ENCODE results near the gene TNS1. TPM values are rescaled to one million over a fixed set of nuclear protein-coding genes. Genes with fewer than 3 reads are reported as not detected.
A peak's percentile ranks its signal among the peaks of the same experiment; 100 is the strongest.

TNS1 gene
- total and polyA plus RNA-seq, 2 experiments from 2014 or later: 81.6 to 99.3 TPM

GRCh38 chr2:217890445-217890844 lies 112.3 kb downstream of the TNS1 start:
- H3K9me3 ChIP-seq (ENCODE audit: low read depth): no peaks in the 10 kb centered on the region
- TF ChIP-seq EZH2 (IDR thresholded peaks at IDR 0.05; ENCODE audit: insufficient read depth, poor library complexity, severe bottlenecking) (no peak), EZH2phosphoT487 (IDR thresholded peaks at IDR 0.05; ENCODE audit: insufficient read depth, low read depth) (no peak)
- in situ Hi-C loops (cut with MboI): loop anchor here (5.0 kb wide), 1 partner anchor 92 kb away; no protein-coding TSS in a partner anchor
- peak; percentile 93 for DNase-seq
- H2AFZ ChIP-seq: no peak overlapping the region
- H3K36me3 ChIP-seq (ENCODE audit: low read depth): peaks cover 81% of the 10 kb centered on the region
- 18 to 23% methylated on average over 4 of the region's 4 CpGs for WGBS, 2 experiments (ENCODE audit: low coverage in 1 of 2, low lambda C conversion rate in 2 of 2, missing lambda C conversion rate in 2 of 2)
- H3K27me3 ChIP-seq (replicated peaks; ENCODE audit: insufficient read depth): no peaks in the 10 kb centered on the region
- H3K9me2 ChIP-seq (ENCODE audit: insufficient read depth): no peaks in the 10 kb centered on the region
- peaks cover 66% of the 10 kb centered on the region for H3F3A ChIP-seq (ENCODE audit: insufficient read depth)
- no peaks in the 10 kb centered on the region for H4K20me1 ChIP-seq (ENCODE audit: insufficient read depth)
- H3K27ac ChIP-seq: peak overlapping the region; percentile 82
- peaks cover 72% of the 10 kb centered on the region for H3K79me2 ChIP-seq (ENCODE audit: insufficient read depth)
- peaks cover 10% of the 10 kb centered on the region for H3K4me1 ChIP-seq (ENCODE audit: insufficient read depth)
- peak overlapping the region; percentile 64 for H3K9ac ChIP-seq
- no peak overlapping the region for H3K4me3 ChIP-seq
- H3K4me2 ChIP-seq (ENCODE audit: unreplicated experiment): no peak overlapping the region

GRCh38 chr2:217889656-217890055 lies 113.1 kb downstream of the TNS1 start:
- in situ Hi-C loops (cut with MboI): loop anchor here (5.0 to 10.0 kb wide), 2 partner anchors 93 to 95 kb away; no protein-coding TSS in a partner anchor
- no peak overlapping the region for H2AFZ ChIP-seq
- 93 to 94% methylated on average over 5 of the region's 5 CpGs for WGBS, 2 experiments (ENCODE audit: low coverage in 1 of 2, low lambda C conversion rate in 2 of 2, missing lambda C conversion rate in 2 of 2)

DNA sequence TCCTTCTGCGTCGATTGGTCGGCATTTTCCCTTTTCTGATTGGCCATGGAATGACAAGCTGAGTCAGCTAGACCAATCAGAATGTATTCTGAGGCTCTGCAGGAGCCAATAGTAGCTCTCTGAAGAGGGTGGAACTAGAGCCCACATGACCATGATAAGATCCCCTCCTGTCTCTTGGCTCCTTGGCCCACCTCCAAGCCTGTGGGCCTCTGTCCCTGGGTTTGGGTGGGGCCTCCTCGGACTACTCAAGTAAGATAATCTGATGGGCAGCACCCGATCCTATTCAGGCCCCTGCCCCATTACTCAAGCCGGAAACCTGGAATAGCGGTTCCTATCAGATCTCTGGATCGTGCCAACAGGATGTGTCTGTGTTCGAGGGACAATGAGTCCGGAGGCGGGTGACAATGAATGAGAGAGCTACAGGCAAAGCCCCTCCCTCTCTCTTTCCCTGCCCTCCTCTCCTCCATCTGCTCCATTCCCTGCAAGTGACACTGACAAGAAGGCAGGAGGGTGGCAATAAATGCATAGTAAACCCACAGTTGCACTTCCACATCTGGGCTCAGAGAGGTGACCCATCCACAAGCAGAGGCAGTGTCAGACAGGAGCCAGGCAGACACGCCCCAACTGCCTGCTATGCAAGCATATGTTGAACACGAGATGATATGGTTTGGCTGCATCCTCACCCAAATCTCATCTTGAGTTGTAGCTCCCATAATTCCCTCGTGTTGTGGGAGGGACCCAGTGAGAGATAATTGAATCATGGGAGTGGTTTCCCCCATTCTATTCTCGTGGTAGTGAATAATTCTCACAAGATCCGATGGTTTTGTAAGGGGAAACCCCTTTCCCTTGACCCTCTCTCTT lies 114.7 kb downstream of the TNS1 start:
- Histone ChIP-seq H4K20me1 (ENCODE audit: insufficient read depth) (no peaks in the 10 kb centered on the region), H3F3A (ENCODE audit: insufficient read depth) (peaks cover 56% of the 10 kb centered on the region), H3K27me3 (replicated peaks; ENCODE audit: insufficient read depth) (no peaks in the 10 kb centered on the region), H3K79me2 (ENCODE audit: insufficient read depth) (peaks cover 66% of the 10 kb centered on the region), H3K9me3 (ENCODE audit: low read depth) (no peaks in the 10 kb centered on the region), H3K27ac (peak overlapping the region; percentile 37; the same call in 1 of the 2 replicates), H3K4me2 (ENCODE audit: unreplicated experiment) (no peak overlapping the region), H2AFZ (no peak overlapping the region), H3K36me3 (ENCODE audit: low read depth) (peaks cover 82% of the 10 kb centered on the region), H3K4me3 (no peak overlapping the region), H3K9me2 (ENCODE audit: insufficient read depth) (no peaks in the 10 kb centered on the region), H3K4me1 (ENCODE audit: insufficient read depth) (peaks cover 10% of the 10 kb centered on the region), H3K9ac (no peak overlapping the region)
- DNase-seq: peak; percentile 38
- no peak for TF ChIP-seq EZH2phosphoT487 (IDR thresholded peaks at IDR 0.05; ENCODE audit: insufficient read depth, low read depth)
- no peak for TF ChIP-seq EZH2 (IDR thresholded peaks at IDR 0.05; ENCODE audit: insufficient read depth, poor library complexity, severe bottlenecking)
- in situ Hi-C loops (cut with MboI): loop anchor here (10.0 kb wide), 1 partner anchor 93 kb away; no protein-coding TSS in a partner anchor
- 62 to 66% methylated on average over 16 of the region's 16 CpGs for WGBS, 2 experiments (ENCODE audit: low coverage in 1 of 2, low lambda C conversion rate in 2 of 2, missing lambda C conversion rate in 2 of 2)

More at GRCh38 chr2:217889656-217890055, 113.1 kb downstream of the TNS1 start:
- Histone ChIP-seq H3K4me3 (no peak overlapping the region), H4K20me1 (ENCODE audit: insufficient read depth) (no peaks in the 10 kb centered on the region), H3K27ac (peak overlapping the region; percentile 82), H3K4me2 (ENCODE audit: unreplicated experiment) (no peak overlapping the region), H3F3A (ENCODE audit: insufficient read depth) (peaks cover 63% of the 10 kb centered on the region), H3K4me1 (ENCODE audit: insufficient read depth) (peaks cover 10% of the 10 kb centered on the region), H3K27me3 (replicated peaks; ENCODE audit: insufficient read depth) (no peaks in the 10 kb centered on the region), H3K9ac (no peak overlapping the region; the same call in 1 of the 2 replicates), H3K9me2 (ENCODE audit: insufficient read depth) (no peaks in the 10 kb centered on the region), H3K9me3 (ENCODE audit: low read depth) (no peaks in the 10 kb centered on the region), H3K79me2 (ENCODE audit: insufficient read depth) (peaks cover 70% of the 10 kb centered on the region), H3K36me3 (ENCODE audit: low read depth) (peaks cover 81% of the 10 kb centered on the region)
- TF ChIP-seq EZH2phosphoT487 (IDR thresholded peaks at IDR 0.05; ENCODE audit: insufficient read depth, low read depth) (no peak), EZH2 (IDR thresholded peaks at IDR 0.05; ENCODE audit: insufficient read depth, poor library complexity, severe bottlenecking) (no peak)
- DNase-seq: no peak

- WGBS, 2 experiments (ENCODE audit: low coverage in 1 of 2, low lambda C conversion rate in 2 of 2, missing lambda C conversion rate in 2 of 2): 16 to 20% methylated on average over 6 of the region's 6 CpGs
- in situ Hi-C loops (cut with MboI): loop anchor here (10.0 kb wide), 1 partner anchor 92 kb away; no protein-coding TSS in a partner anchor
- no peaks in the 10 kb centered on the region for H3K27me3 ChIP-seq (replicated peaks; ENCODE audit: insufficient read depth)
- H3K79me2 ChIP-seq (ENCODE audit: insufficient read depth): peaks cover 63% of the 10 kb centered on the region
- H4K20me1 ChIP-seq (ENCODE audit: insufficient read depth): no peaks in the 10 kb centered on the region
- H3F3A ChIP-seq (ENCODE audit: insufficient read depth): peaks cover 46% of the 10 kb centered on the region
- no peak overlapping the region for H3K4me2 ChIP-seq (ENCODE audit: unreplicated experiment)
- no peak for TF ChIP-seq EZH2phosphoT487 (IDR thresholded peaks at IDR 0.05; ENCODE audit: insufficient read depth, low read depth)
- TF ChIP-seq EZH2 (IDR thresholded peaks at IDR 0.05; ENCODE audit: insufficient read depth, poor library complexity, severe bottlenecking): no peak
- no peak overlapping the region for H2AFZ ChIP-seq
- H3K4me3 ChIP-seq: no peak overlapping the region
- no peaks in the 10 kb centered on the region for H3K9me3 ChIP-seq (ENCODE audit: low read depth)
- peaks cover 10% of the 10 kb centered on the region for H3K4me1 ChIP-seq (ENCODE audit: insufficient read depth)
- DNase-seq: peak; percentile 83
- H3K36me3 ChIP-seq (ENCODE audit: low read depth): peaks cover 79% of the 10 kb centered on the region
- no peaks in the 10 kb centered on the region for H3K9me2 ChIP-seq (ENCODE audit: insufficient read depth)
- H3K9ac ChIP-seq: no peak overlapping the region
- peak overlapping the region; percentile 6; the same call in 1 of the 2 replicates for H3K27ac ChIP-seq
Observed at GRCh38 chr2:217886720-217887309, 116.0 kb downstream of the TNS1 start.

All from GM23248 (cell line).